ENCODE measurements around the gene GPC6.

The GPC6 gene

GRCh38 chr13:94143624-94144350, 917.2 kb downstream of the GPC6 start:
- DNase-seq, result no peak

- DNase-seq, result no peak
Measured at GRCh38 chr13:94145966-94146365, 919.4 kb downstream of the GPC6 start.

- no peak for DNase-seq
Measured at GRCh38 chr13:94153586-94153985, 927.0 kb downstream of the GPC6 start.

GRCh38 chr13:94154367-94154766, 927.8 kb downstream of the GPC6 start:
- no peak for DNase-seq

- no peak for DNase-seq
Measured at GRCh38 chr13:94157705-94158218, 931.2 kb downstream of the GPC6 start.

GRCh38 chr13:94160875-94161274, 934.3 kb downstream of the GPC6 start:
- DNase-seq, result peak; percentile 64

GRCh38 chr13:94162289-94162688, 935.7 kb downstream of the GPC6 start:
- DNase-seq, result no peak

- DNase-seq, result no peak
Measured at GRCh38 chr13:94163535-94163934, 936.9 kb downstream of the GPC6 start.

- no peak for DNase-seq
Measured at GRCh38 chr13:94168783-94169453, 942.3 kb downstream of the GPC6 start.

- no peak for DNase-seq
Measured at GRCh38 chr13:94169454-94170144, 943.0 kb downstream of the GPC6 start.

GRCh38 chr13:94170145-94170571, 943.6 kb downstream of the GPC6 start:
- DNase-seq, result no peak

- no peak for DNase-seq
Measured at GRCh38 chr13:94172416-94172815, 945.8 kb downstream of the GPC6 start.

- DNase-seq, result no peak
Measured at GRCh38 chr13:94173312-94173854, 946.8 kb downstream of the GPC6 start.

- DNase-seq, result no peak
Measured at GRCh38 chr13:94174009-94174408, 947.4 kb downstream of the GPC6 start.

GRCh38 chr13:94175076-94175475, 948.5 kb downstream of the GPC6 start:
- no peak for DNase-seq

GRCh38 chr13:94176561-94176960, 950.0 kb downstream of the GPC6 start:
- no peak for DNase-seq

- no peak for DNase-seq
Measured at GRCh38 chr13:94177041-94177440, 950.4 kb downstream of the GPC6 start.

- peak; percentile 85 for DNase-seq
Measured at GRCh38 chr13:94178625-94179244, 952.1 kb downstream of the GPC6 start.

GRCh38 chr13:94181461-94182107, 955.0 kb downstream of the GPC6 start:
- no peak for DNase-seq

- DNase-seq, result no peak
Measured at GRCh38 chr13:94182185-94182761, 955.7 kb downstream of the GPC6 start.

- no peak for DNase-seq
Measured at GRCh38 chr13:94186470-94186869, 959.9 kb downstream of the GPC6 start.

Measured in NCI-H69 (cell line).